WTC11 (cell line): ENCODE measurements around the gene BNC1. TPM values are rescaled to one million over a fixed set of nuclear protein-coding genes. Genes with fewer than 3 reads are reported as not detected.

Experiments used
- ATAC-seq: fragments of 200-7000 bp; cut with Tn5 transposase; 2 replicates; pipeline ENCODE4 v1.10.0; 2021; ENCODE audit warnings: mild to moderate bottlenecking, moderate library complexity
- CTCF ChIA-PET: fragments of 300-600 bp; sonication (Branson Sonifier 250); formaldehyde crosslinking; loops from one replicate; lab custom pipeline; 2021; ENCODE audit warnings: antibody characterized with exemption; lab: Charles Lee
- POLR2A ChIA-PET: fragments of 350-600 bp; sonication (Branson Sonifier 250); formaldehyde crosslinking; loops from one replicate; lab custom pipeline; 2021; ENCODE audit warnings: antibody characterized with exemption; lab: Charles Lee
- DNase-seq: peaks from one replicate; pipeline ENCODE4 v3.0.0; 2021; ENCODE audit warnings: low spot score
- H3K27ac Mint-ChIP-seq: 2 replicates; pipeline ENCODE4 v1.8.0; 2021; ENCODE audit warnings: mixed read lengths
- H3K27me3 Mint-ChIP-seq: 2 replicates; pipeline ENCODE4 v1.8.0; 2021; ENCODE audit warnings: low read depth, mild to moderate bottlenecking, moderate library complexity, mixed read lengths
- H3K36me3 Mint-ChIP-seq: 2 replicates; pipeline ENCODE4 v1.8.0; 2021; ENCODE audit warnings: mixed read lengths
- H3K4me1 Mint-ChIP-seq: 2 replicates; pipeline ENCODE4 v1.8.0; 2022; ENCODE audit warnings: mixed read lengths
- H3K4me3 Mint-ChIP-seq: 2 replicates; pipeline ENCODE4 v1.8.0; 2021; ENCODE audit warnings: mild to moderate bottlenecking, moderate library complexity, mixed read lengths
- H3K9me3 Mint-ChIP-seq: 2 replicates; pipeline ENCODE4 v1.8.0; 2021; ENCODE audit warnings: mixed read lengths
- CBFB ChIP-seq: sonication (generic); formaldehyde crosslinking; IDR thresholded peaks from 2 replicates; pipeline ENCODE4 v1.8.1; 2022; ENCODE audit warnings: mild to moderate bottlenecking, low read depth, missing genetic modification reagents
- FOXP1 ChIP-seq: sonication (generic); formaldehyde crosslinking; IDR thresholded peaks from 2 replicates; pipeline ENCODE4 v1.8.0; 2022; ENCODE audit warnings: missing genetic modification reagents, mild to moderate bottlenecking, moderate library complexity, borderline replicate concordance
- HMGA2 ChIP-seq: fragments of 250-450 bp; sonication (Bioruptor Pico); IDR thresholded peaks from 2 replicates; pipeline ENCODE4 v1.4.0; 2021; ENCODE audit warnings: mild to moderate bottlenecking, moderate library complexity
- JUN ChIP-seq: sonication (generic); formaldehyde crosslinking; IDR thresholded peaks from 2 replicates; pipeline ENCODE4 v1.8.0; 2023; ENCODE audit warnings: mild to moderate bottlenecking, missing genetic modification reagents
- MYBL2 ChIP-seq: sonication (generic); formaldehyde crosslinking; IDR thresholded peaks from 2 replicates; pipeline ENCODE4 v1.8.1; 2023; ENCODE audit warnings: mild to moderate bottlenecking, moderate library complexity, missing genetic modification reagents
- SMAD3 ChIP-seq: sonication (generic); formaldehyde crosslinking; IDR thresholded peaks from 2 replicates; pipeline ENCODE4 v1.8.0; 2022; ENCODE audit warnings: missing genetic modification reagents, mild to moderate bottlenecking, borderline replicate concordance
- SOX15 ChIP-seq: fragments of 250-450 bp; sonication (Bioruptor Pico); IDR thresholded peaks from 2 replicates; pipeline ENCODE4 v1.9.0; 2021; ENCODE audit warnings: mild to moderate bottlenecking
- TCF7 ChIP-seq: sonication (generic); formaldehyde crosslinking; IDR thresholded peaks from 2 replicates; pipeline ENCODE4 v1.8.0; 2022; ENCODE audit warnings: mild to moderate bottlenecking, low read depth, missing genetic modification reagents, moderate library complexity
- TP53 ChIP-seq: sonication (generic); formaldehyde crosslinking; IDR thresholded peaks from 2 replicates; pipeline ENCODE4 v1.8.1; 2023; ENCODE audit warnings: mild to moderate bottlenecking, missing genetic modification reagents
- ZNF138 ChIP-seq: sonication (generic); formaldehyde crosslinking; conservative IDR thresholded peaks from 2 replicates; pipeline ENCODE4 v1.8.1; 2022; ENCODE audit warnings: mild to moderate bottlenecking, moderate library complexity, missing genetic modification reagents
- ZNF219 ChIP-seq: sonication (generic); formaldehyde crosslinking; IDR thresholded peaks from 2 replicates; pipeline ENCODE4 v1.8.0; 2023; ENCODE audit warnings: missing genetic modification reagents, mild to moderate bottlenecking, borderline replicate concordance
- ZNF396 ChIP-seq: fragments of 250-450 bp; sonication (Bioruptor Pico); IDR thresholded peaks from 2 replicates; pipeline ENCODE4 v1.8.0; 2021; ENCODE audit warnings: mild to moderate bottlenecking, moderate library complexity, borderline replicate concordance
- total RNA-seq: library from RNA; stranded (reverse); gene quantifications from 3 replicates; pipeline ENCODE4 v1.2.3, GENCODE V29; 2021
- TF ChIP-seq, protein P1 (sequence below): sonication (generic); formaldehyde crosslinking; IDR thresholded peaks from 2 replicates; pipeline ENCODE4 v1.8.1; 2023; ENCODE audit warnings: mild to moderate bottlenecking, missing genetic modification reagents, moderate library complexity
- TF ChIP-seq, protein P2 (sequence below): sonication (generic); formaldehyde crosslinking; conservative IDR thresholded peaks from 2 replicates; pipeline ENCODE4 v1.8.1; 2023; ENCODE audit warnings: mild to moderate bottlenecking, low read depth, missing genetic modification reagents, moderate library complexity
- TF ChIP-seq, protein P3 (sequence below): fragments of 250-450 bp; sonication (Bioruptor Pico); conservative IDR thresholded peaks from 2 replicates; pipeline ENCODE4 v1.9.0; 2021; ENCODE audit warnings: mild to moderate bottlenecking
- TF ChIP-seq, protein P4 (sequence below): fragments of 250-450 bp; sonication (Bioruptor Pico); IDR thresholded peaks from 2 replicates; pipeline ENCODE4 v1.9.0; 2021; ENCODE audit warnings: moderate library complexity, mild to moderate bottlenecking, inconsistent platforms, borderline replicate concordance
- TF ChIP-seq, protein P5 (sequence below): sonication (generic); formaldehyde crosslinking; IDR thresholded peaks from 2 replicates; pipeline ENCODE4 v1.8.1; 2023; ENCODE audit warnings: mild to moderate bottlenecking, moderate library complexity, missing genetic modification reagents
- TF ChIP-seq, protein P6 (sequence below): sonication (generic); formaldehyde crosslinking; IDR thresholded peaks from 2 replicates; pipeline ENCODE4 v1.8.1; 2023; ENCODE audit warnings: mild to moderate bottlenecking, missing genetic modification reagents

Gene BNC1
- total RNA-seq, 1 experiment from 2014 or later: 0.11 TPM

DNA sequence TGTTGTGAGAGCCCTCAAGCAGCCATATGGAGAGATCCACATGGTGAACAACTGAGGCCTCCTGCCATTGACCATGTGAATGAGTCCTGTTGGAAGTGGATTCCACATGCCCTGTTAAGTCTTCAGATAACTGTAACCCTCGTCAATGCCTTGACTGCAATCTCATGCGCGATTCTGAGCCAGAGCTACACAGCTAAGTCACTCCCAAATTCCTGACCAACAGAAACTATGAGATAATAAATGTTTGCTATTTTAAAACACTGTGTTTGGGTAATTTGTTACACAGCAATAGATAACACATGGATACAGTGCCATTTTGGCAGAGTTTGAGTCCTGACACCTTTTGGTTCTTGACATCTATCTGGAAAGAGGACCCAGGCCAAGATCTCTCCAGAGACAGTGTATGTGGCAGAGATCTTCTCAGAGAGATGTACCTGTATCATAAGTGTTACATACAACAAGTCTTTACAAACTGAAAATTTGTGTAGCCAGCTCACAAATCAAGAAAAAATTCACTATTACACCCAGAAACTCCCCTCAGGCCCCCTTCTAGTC lies 34.5 kb upstream of the BNC1 start:
- CTCF ChIA-PET: no interaction called here
- Mint-ChIP-seq H3K27ac (no peak overlapping the region), H3K27me3 (no peaks in the 10 kb centered on the region; the same call in 1 of the 2 replicates), H3K4me3 (no peak overlapping the region), H3K9me3 (peaks cover 8% of the 10 kb centered on the region), H3K36me3 (no peaks in the 10 kb centered on the region), H3K4me1 (peaks cover 12% of the 10 kb centered on the region)
- POLR2A ChIA-PET: no interaction called here
- DNase-seq (no peak), ATAC-seq (no peak)
- TF ChIP-seq TCF7 (CRISPR knock-in tag): no peak
- TF ChIP-seq, protein P1, sequence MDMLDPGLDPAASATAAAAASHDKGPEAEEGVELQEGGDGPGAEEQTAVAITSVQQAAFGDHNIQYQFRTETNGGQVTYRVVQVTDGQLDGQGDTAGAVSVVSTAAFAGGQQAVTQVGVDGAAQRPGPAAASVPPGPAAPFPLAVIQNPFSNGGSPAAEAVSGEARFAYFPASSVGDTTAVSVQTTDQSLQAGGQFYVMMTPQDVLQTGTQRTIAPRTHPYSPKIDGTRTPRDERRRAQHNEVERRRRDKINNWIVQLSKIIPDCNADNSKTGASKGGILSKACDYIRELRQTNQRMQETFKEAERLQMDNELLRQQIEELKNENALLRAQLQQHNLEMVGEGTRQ (CRISPR knock-in tag): no peak
- TF ChIP-seq MYBL2 (CRISPR knock-in tag): no peak
- TF ChIP-seq SMAD3 (CRISPR knock-in tag): no peak
- no peak for TF ChIP-seq CBFB (CRISPR knock-in tag)
- TF ChIP-seq, protein P2, sequence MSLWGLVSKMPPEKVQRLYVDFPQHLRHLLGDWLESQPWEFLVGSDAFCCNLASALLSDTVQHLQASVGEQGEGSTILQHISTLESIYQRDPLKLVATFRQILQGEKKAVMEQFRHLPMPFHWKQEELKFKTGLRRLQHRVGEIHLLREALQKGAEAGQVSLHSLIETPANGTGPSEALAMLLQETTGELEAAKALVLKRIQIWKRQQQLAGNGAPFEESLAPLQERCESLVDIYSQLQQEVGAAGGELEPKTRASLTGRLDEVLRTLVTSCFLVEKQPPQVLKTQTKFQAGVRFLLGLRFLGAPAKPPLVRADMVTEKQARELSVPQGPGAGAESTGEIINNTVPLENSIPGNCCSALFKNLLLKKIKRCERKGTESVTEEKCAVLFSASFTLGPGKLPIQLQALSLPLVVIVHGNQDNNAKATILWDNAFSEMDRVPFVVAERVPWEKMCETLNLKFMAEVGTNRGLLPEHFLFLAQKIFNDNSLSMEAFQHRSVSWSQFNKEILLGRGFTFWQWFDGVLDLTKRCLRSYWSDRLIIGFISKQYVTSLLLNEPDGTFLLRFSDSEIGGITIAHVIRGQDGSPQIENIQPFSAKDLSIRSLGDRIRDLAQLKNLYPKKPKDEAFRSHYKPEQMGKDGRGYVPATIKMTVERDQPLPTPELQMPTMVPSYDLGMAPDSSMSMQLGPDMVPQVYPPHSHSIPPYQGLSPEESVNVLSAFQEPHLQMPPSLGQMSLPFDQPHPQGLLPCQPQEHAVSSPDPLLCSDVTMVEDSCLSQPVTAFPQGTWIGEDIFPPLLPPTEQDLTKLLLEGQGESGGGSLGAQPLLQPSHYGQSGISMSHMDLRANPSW: no peak
- TF ChIP-seq ZNF138 (CRISPR knock-in tag): no peak
- no peak for TF ChIP-seq FOXP1 (CRISPR knock-in tag)
- no peak for TF ChIP-seq HMGA2 (CRISPR knock-in tag)
- TF ChIP-seq, protein P3, sequence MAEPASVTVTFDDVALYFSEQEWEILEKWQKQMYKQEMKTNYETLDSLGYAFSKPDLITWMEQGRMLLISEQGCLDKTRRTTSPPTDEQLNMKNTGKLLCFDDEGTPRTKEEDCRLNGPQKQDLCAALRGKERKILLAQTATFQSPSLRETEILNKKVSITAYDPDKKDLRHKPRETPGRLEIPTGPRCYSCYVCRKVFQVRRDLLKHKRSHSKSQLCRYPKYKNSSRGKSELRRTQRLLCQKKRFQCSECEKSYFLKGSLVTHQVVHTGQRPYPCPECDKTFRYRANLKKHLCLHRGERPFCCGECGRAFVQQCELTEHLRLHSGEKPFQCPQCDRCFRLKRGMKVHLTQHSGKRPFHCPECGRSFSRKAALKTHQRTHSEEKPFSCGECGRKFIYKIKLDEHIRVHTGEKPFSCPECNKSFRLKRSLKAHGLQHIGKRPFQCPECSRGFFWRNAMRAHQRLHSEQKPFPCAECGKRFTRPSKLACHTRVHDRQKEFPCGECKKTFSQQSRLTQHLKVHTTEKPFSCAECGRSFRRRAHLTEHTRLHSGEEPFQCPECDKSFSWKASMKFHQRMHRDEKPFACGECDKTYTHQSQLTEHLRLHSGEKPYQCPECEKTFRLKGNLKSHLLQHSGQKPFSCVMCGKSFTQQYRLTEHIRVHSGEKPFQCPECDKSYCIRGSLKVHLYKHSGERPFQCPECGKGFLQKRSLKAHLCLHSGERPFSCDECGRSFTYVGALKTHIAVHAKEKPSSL: no peak
- TF ChIP-seq, protein P4, sequence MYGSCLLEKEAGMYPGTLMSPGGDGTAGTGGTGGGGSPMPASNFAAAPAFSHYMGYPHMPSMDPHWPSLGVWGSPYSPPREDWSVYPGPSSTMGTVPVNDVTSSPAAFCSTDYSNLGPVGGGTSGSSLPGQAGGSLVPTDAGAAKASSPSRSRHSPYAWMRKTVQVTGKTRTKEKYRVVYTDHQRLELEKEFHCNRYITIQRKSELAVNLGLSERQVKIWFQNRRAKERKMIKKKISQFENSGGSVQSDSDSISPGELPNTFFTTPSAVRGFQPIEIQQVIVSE (CRISPR knock-in tag): no peak
- TF ChIP-seq, protein P5, sequence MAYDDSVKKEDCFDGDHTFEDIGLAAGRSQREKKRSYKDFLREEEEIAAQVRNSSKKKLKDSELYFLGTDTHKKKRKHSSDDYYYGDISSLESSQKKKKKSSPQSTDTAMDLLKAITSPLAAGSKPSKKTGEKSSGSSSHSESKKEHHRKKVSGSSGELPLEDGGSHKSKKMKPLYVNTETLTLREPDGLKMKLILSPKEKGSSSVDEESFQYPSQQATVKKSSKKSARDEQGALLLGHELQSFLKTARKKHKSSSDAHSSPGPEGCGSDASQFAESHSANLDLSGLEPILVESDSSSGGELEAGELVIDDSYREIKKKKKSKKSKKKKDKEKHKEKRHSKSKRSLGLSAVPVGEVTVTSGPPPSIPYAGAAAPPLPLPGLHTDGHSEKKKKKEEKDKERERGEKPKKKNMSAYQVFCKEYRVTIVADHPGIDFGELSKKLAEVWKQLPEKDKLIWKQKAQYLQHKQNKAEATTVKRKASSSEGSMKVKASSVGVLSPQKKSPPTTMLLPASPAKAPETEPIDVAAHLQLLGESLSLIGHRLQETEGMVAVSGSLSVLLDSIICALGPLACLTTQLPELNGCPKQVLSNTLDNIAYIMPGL (CRISPR knock-in tag): no peak
- TF ChIP-seq ZNF219: no peak
- no peak for TF ChIP-seq JUN (CRISPR knock-in tag)
- no peak for TF ChIP-seq SOX15 (CRISPR knock-in tag)
- TF ChIP-seq, protein P6, sequence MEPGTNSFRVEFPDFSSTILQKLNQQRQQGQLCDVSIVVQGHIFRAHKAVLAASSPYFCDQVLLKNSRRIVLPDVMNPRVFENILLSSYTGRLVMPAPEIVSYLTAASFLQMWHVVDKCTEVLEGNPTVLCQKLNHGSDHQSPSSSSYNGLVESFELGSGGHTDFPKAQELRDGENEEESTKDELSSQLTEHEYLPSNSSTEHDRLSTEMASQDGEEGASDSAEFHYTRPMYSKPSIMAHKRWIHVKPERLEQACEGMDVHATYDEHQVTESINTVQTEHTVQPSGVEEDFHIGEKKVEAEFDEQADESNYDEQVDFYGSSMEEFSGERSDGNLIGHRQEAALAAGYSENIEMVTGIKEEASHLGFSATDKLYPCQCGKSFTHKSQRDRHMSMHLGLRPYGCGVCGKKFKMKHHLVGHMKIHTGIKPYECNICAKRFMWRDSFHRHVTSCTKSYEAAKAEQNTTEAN (CRISPR knock-in tag): no peak
- no peak for TF ChIP-seq TP53 (CRISPR knock-in tag)
- no peak for TF ChIP-seq ZNF396 (CRISPR knock-in tag)
